ENCODE measurements around the gene RPS6KB2.
"Not testable (repeated sequence)": the region's sequence is repeated elsewhere in the genome, so short reads cannot be mapped to it uniquely, and the experiment has no call there.

RPS6KB2 gene

GRCh38 chr11:67397986-67398660, 30.2 kb upstream of the RPS6KB2 start:
- no peak for DNase-seq (ENCODE audit: low read depth)

GRCh38 chr11:67398661-67399563, 29.4 kb upstream of the RPS6KB2 start:
- no peak for DNase-seq (ENCODE audit: low read depth)

GRCh38 chr11:67400251-67400941, 27.9 kb upstream of the RPS6KB2 start:
- DNase-seq (ENCODE audit: low read depth): no peak

- no peak for DNase-seq (ENCODE audit: low read depth)
Measured at GRCh38 chr11:67400942-67401494, 27.3 kb upstream of the RPS6KB2 start.

- peak; percentile 88 for DNase-seq (ENCODE audit: low read depth)
Measured at GRCh38 chr11:67401495-67402191, 26.7 kb upstream of the RPS6KB2 start, which contains the start of gene PPP1CA. Gene PPP1CA, minus strand, starts transcription at chr11:67401858. Its CDS starts 76 bp downstream, at chr11:67401782.

GRCh38 chr11:67402192-67402839, 26.0 kb upstream of the RPS6KB2 start:
- not testable (repeated sequence) for DNase-seq (ENCODE audit: low read depth)

- DNase-seq (ENCODE audit: low read depth): not testable (repeated sequence)
Measured at GRCh38 chr11:67403085-67403484, 25.2 kb upstream of the RPS6KB2 start.

- DNase-seq (ENCODE audit: low read depth): no peak
Measured at GRCh38 chr11:67404515-67405195, 23.6 kb upstream of the RPS6KB2 start.

- DNase-seq (ENCODE audit: low read depth): no peak
Measured at GRCh38 chr11:67405196-67405567, 23.1 kb upstream of the RPS6KB2 start.

GRCh38 chr11:67405688-67406339, 22.5 kb upstream of the RPS6KB2 start:
- DNase-seq (ENCODE audit: low read depth): no peak

GRCh38 chr11:67406420-67406968, 21.8 kb upstream of the RPS6KB2 start:
- DNase-seq (ENCODE audit: low read depth): no peak

GRCh38 chr11:67406969-67407687, 21.2 kb upstream of the RPS6KB2 start:
- no peak for DNase-seq (ENCODE audit: low read depth)

- DNase-seq (ENCODE audit: low read depth): no peak
Measured at GRCh38 chr11:67407688-67408163, 20.6 kb upstream of the RPS6KB2 start.

- DNase-seq (ENCODE audit: low read depth): no peak
Measured at GRCh38 chr11:67408437-67409200, 19.7 kb upstream of the RPS6KB2 start.

GRCh38 chr11:67409261-67409666, 19.0 kb upstream of the RPS6KB2 start:
- peak; percentile 64 for DNase-seq (ENCODE audit: low read depth)

GRCh38 chr11:67409781-67410368, 18.4 kb upstream of the RPS6KB2 start:
- no peak for DNase-seq (ENCODE audit: low read depth)

- DNase-seq (ENCODE audit: low read depth): no peak
Measured at GRCh38 chr11:67410369-67410831, 17.9 kb upstream of the RPS6KB2 start.

Data from activated gamma-delta T cell treated with anti-CD3 and anti-CD28 coated beads, Interleukin-2, amount 50 U/mL, for 16 hours (primary cell).